Esophagus muscularis mucosa (tissue), 4 donors: ENCODE data around the gene CNIH3.

ENCODE experiments used
- EP300 ChIP-seq: sonication (generic); formaldehyde crosslinking; IDR thresholded peaks from one replicate; pipeline ENCODE4 v1.6.1; 2017; ENCODE audit warnings: antibody characterized with exemption
- POLR2A ChIP-seq: fragments of 450-650 bp; IDR thresholded peaks from one replicate; pipeline ENCODE4 v1.6.1; 2017; ENCODE audit warnings: antibody characterized with exemption, moderate library complexity, mild to moderate bottlenecking, low read depth
- TF ChIP-seq, protein P1 (sequence below), 3 experiments: fragments of 200-600 bp in 2 of 3; fragments of 450-650 bp in 1 of 3; sonication (generic) in 2 of 3; IDR thresholded peaks; one replicate each; pipeline ENCODE4 v1.5.1; 2017 to 2019; ENCODE audit warnings: antibody characterized with exemption in 3 of 3, mild to moderate bottlenecking in 2 of 3, moderate library complexity in 1 of 3

DNA sequence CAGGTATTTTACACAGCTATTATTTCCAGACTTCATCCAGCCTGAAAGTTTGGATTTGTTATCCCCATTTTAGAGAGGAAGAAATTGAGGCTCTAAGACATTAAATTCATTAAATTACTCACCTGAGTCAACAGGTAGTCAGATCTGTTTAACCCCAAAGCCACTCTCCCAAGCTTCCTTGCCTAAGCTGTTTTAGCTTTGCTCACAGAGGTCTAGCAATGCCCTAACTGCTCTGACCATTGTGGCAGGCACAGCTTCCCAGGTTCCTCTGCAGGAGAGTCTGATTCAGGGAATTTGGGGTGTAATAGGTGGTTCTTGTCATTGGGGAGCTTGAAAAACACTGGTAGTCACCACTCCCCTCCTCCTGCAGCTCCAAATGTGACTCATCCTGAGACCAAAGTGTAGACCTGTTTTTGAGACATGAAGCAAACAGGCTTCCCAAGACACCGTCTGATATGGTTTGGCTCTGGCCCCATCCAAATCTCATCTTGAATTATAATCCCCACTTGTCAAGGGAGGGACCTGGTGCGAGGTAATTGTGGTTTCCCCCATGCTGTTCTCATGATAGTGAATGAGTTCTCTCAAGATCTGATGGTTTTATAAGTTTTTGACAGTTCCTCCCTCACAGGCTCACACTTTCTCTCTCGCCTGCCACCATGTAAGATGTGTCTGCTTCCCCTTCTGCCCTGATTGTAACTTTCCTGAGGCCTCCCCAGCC lies 170.6 kb downstream of the CNIH3 start:
- TF ChIP-seq, protein P1, sequence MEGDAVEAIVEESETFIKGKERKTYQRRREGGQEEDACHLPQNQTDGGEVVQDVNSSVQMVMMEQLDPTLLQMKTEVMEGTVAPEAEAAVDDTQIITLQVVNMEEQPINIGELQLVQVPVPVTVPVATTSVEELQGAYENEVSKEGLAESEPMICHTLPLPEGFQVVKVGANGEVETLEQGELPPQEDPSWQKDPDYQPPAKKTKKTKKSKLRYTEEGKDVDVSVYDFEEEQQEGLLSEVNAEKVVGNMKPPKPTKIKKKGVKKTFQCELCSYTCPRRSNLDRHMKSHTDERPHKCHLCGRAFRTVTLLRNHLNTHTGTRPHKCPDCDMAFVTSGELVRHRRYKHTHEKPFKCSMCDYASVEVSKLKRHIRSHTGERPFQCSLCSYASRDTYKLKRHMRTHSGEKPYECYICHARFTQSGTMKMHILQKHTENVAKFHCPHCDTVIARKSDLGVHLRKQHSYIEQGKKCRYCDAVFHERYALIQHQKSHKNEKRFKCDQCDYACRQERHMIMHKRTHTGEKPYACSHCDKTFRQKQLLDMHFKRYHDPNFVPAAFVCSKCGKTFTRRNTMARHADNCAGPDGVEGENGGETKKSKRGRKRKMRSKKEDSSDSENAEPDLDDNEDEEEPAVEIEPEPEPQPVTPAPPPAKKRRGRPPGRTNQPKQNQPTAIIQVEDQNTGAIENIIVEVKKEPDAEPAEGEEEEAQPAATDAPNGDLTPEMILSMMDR (IDR thresholded peaks at IDR 0.05), result no peak
- TF ChIP-seq EP300 (no peak), POLR2A (no peak)
